Heart right ventricle (tissue), 16 donors: ENCODE data around the gene CA7. TPM values are rescaled to one million over a fixed set of nuclear protein-coding genes. Genes with fewer than 3 reads are reported as not detected.

Source experiments
- ATAC-seq, 8 donors: fragments of 200-7000 bp; cut with Tn5 transposase; one replicate each; pipeline ENCODE4 v1.9.1; 2020; ENCODE audit warnings: mild to moderate bottlenecking in 8 of 8, moderate library complexity in 8 of 8, moderate number of reproducible peaks in 1 of 8
- DNase-seq, 2 donors: peaks; one replicate each; pipeline ENCODE4 v3.0.0-alpha.2; 2020
- H3K27ac ChIP-seq, 10 donors: fragments of 200-600 bp; sonication (generic) in 2 of 10; one replicate each; pipeline versions ENCODE4 v1.5.0 to v1.8.0; 2020 to 2022; ENCODE audit warnings: mild to moderate bottlenecking in 3 of 10
- H3K27me3 ChIP-seq, 7 donors: fragments of 200-600 bp; one replicate each; pipeline ENCODE4 v1.8.0; 2021 to 2022; ENCODE audit warnings: mild to moderate bottlenecking in 2 of 7
- H3K36me3 ChIP-seq, 9 donors: fragments of 200-600 bp; sonication (generic) in 1 of 9; one replicate each; pipeline versions ENCODE4 v1.5.0 to v1.8.0; 2020 to 2022; ENCODE audit warnings: mild to moderate bottlenecking in 2 of 9
- H3K4me1 ChIP-seq, 9 donors: fragments of 200-600 bp; sonication (generic) in 1 of 9; one replicate each; pipeline versions ENCODE4 v1.5.0 to v1.8.0; 2020 to 2022; ENCODE audit warnings: mild to moderate bottlenecking in 4 of 9
- H3K4me3 ChIP-seq, 10 donors: fragments of 200-600 bp; sonication (generic) in 2 of 10; one replicate each; pipeline versions ENCODE4 v1.5.0 to v1.8.0; 2020 to 2022; ENCODE audit warnings: mild to moderate bottlenecking in 7 of 10, moderate library complexity in 2 of 10
- H3K9me3 ChIP-seq, 11 donors: fragments of 200-600 bp in 10 of 11; sonication (generic) in 2 of 11; one replicate each; pipeline versions ENCODE4 v1.5.0 to v1.8.0; 2013 to 2022; ENCODE audit warnings: mild to moderate bottlenecking in 2 of 11, control low read depth in 1 of 11, moderate library complexity in 1 of 11
- WGBS, 2 donors: extraction: QIAGEN DNeasy Blood & Tissue Kit; methylation state at CpG; one replicate each; pipeline ENCODE4 v1.1.7; 2013; ENCODE audit warnings: inconsistent platforms in 1 of 2; 5-methylcytosine and 5-hydroxymethylcytosine counted together
- intact Hi-C, 10 donors: fragments of 100-400 bp; cut with DNase I; formaldehyde crosslinking; loops; one replicate each; pipeline versions ENCODE4 v1.11.1 to v1.14.2; 2022
- polyA plus RNA-seq, 2 donors: library from polyadenylated mRNA; stranded (reverse); fragments of 200-250 nt; gene quantifications; one replicate each; pipeline ENCODE4 v1.2.3, GENCODE V29; 2013
- total RNA-seq, 10 donors: library from RNA; stranded (reverse); fragmentation: NEBNext Ultra II Directional in 3 of 10; extraction: Animal tissue kit (Norgen Biotek cat#: 25700) in 3 of 10; gene quantifications; one replicate each; pipeline versions ENCODE4 v1.2.1 to v1.2.4, GENCODE V29; 2021 to 2023
- TF ChIP-seq, protein P1 (sequence below), 9 donors: fragments of 200-600 bp; sonication (generic) in 2 of 9; IDR thresholded peaks; one replicate each; pipeline versions ENCODE4 v1.5.0 to v1.8.0; 2021 to 2022; ENCODE audit warnings: antibody characterized with exemption in 9 of 9, mild to moderate bottlenecking in 5 of 9, moderate library complexity in 1 of 9
- donor health status: Arrhythmogenic right ventricular cardiomyopathy.
- donor health status: ischemic (EF 13 %, LVEDD 7.1; RV severe dilation, severe dysfunction).
- donor health status: healthy with polysubstance abuse.
- donor health status: DM: no; HTN: yes; CAD: no.
- donor health status: DM: no; HTN: no; CAD: no.
- donor health status: ischemic (EF 25% LVEDD 6.9; RV normal size, moderate dysfunction).
- donor health status: ischemic (EF 25% LVEDD 5.7; RV mildly dilated, moderate dysfunction).
- donor health status: healthy.
- donor health status: DM: yes; HTN: yes; CAD: no.
- donor health status: Ischemic cardiomyopathy.
- donor health status: ischemic (EF 35%, LVEDD 5.7; RV mildly dilated, moderate dysfunction).
- donor health status: nonischemic (EF 11% LVEDD 7.7; RV severe dilation, severe dysfunction).
- donor health status: DM: yes; HTN: yes; CAD: no.
- donor health status: PGD.
- donor health status: ischemic (EF 29% LVEDD 5.4; RV normal size, mild dysfunction).
- donor health status: nonischemic (EF 23%, LVEDD 6.1; RV moderate dilation, normal function).

CA7 gene
- total and polyA plus RNA-seq, 12 donors, result not detected

GRCh38 chr16:66888647-66889615, 44.7 kb downstream of the CA7 start:
- intact Hi-C loops, result no loop called here
- 95% methylated on average over 6 of the region's 6 CpGs for WGBS, 2 donors
- TF ChIP-seq, protein P1, sequence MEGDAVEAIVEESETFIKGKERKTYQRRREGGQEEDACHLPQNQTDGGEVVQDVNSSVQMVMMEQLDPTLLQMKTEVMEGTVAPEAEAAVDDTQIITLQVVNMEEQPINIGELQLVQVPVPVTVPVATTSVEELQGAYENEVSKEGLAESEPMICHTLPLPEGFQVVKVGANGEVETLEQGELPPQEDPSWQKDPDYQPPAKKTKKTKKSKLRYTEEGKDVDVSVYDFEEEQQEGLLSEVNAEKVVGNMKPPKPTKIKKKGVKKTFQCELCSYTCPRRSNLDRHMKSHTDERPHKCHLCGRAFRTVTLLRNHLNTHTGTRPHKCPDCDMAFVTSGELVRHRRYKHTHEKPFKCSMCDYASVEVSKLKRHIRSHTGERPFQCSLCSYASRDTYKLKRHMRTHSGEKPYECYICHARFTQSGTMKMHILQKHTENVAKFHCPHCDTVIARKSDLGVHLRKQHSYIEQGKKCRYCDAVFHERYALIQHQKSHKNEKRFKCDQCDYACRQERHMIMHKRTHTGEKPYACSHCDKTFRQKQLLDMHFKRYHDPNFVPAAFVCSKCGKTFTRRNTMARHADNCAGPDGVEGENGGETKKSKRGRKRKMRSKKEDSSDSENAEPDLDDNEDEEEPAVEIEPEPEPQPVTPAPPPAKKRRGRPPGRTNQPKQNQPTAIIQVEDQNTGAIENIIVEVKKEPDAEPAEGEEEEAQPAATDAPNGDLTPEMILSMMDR (IDR thresholded peaks at IDR 0.05), result no peak
- H3K9me3 ChIP-seq, result no peaks in the 10 kb centered on the region
- no peaks in the 10 kb centered on the region for H3K4me1 ChIP-seq
- H3K4me3 ChIP-seq, result no peak overlapping the region
- H3K27ac ChIP-seq, result no peak overlapping the region
- H3K36me3 ChIP-seq, result peaks cover 0 to 44% (median 13%) of the 10 kb centered on the region in 9 donors
- H3K27me3 ChIP-seq, result no peaks in the 10 kb centered on the region
- ATAC-seq (no peak), DNase-seq (no peak)

DNA sequence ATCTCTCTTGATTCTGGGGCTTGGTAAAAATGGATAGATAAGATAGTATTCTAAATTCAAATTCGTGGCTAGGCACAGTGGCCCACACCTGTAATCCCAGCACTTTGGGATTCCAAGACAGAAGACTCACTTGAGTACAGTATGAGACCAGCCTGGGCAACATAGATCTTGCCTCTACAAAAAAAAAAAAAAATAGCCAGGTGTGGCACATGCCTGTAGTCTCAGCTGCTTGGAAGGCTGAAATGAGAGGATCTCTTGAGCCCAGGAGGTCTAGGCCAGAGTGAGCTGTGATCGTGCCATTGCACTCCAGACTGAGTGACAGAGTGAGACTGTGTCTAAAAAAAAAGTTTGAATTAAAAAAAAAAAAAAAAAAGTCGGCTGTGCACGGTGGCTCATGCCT, 45.4 kb downstream of the CA7 start:
- intact Hi-C loops, result loop anchor here in 1 of 10 donors (10.0 kb wide), 1 partner anchor 65 kb away; no protein-coding TSS in a partner anchor
- Histone ChIP-seq H3K27ac (no peak overlapping the region), H3K4me3 (no peak overlapping the region), H3K36me3 (peaks cover 0 to 37% (median 13%) of the 10 kb centered on the region in 9 donors), H3K27me3 (no peaks in the 10 kb centered on the region), H3K9me3 (no peaks in the 10 kb centered on the region), H3K4me1 (no peaks in the 10 kb centered on the region)
- no peak for ATAC-seq
- DNase-seq, result no peak
- WGBS, 2 donors, result 45 to 54% methylated on average over 4 of the region's 4 CpGs
- TF ChIP-seq, protein P1 (IDR thresholded peaks at IDR 0.05), result no peak

DNA sequence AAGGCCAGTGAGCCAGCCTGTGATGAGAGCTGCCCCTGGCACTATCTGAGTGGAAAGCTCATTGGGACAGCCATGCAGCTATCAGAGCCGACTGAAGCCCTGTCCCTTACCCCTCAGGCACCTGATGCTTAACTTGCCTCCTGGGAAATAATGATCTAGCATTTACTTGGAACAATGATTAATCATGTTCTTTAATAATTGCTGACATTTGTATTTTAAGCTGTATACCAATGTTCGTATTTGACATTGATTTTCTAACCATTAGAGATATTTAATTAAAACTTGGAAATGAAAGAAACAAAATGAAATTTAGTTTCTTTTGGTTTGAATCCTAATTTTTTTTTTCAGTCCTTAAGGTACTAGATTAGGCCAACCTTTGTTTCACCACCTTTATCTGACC, 46.6 kb downstream of the CA7 start:
- intact Hi-C loops, result loop anchor here in 1 of 10 donors (10.0 kb wide), 1 partner anchor 64 kb away; no protein-coding TSS in a partner anchor
- H3K36me3 ChIP-seq, result peaks cover 0 to 25% (median 4%) of the 10 kb centered on the region in 9 donors
- no peaks in the 10 kb centered on the region for H3K27me3 ChIP-seq
- no peak overlapping the region for H3K27ac ChIP-seq
- ATAC-seq (no peak), DNase-seq (no peak)
- 72 to 79% methylated on average over 2 of the region's 2 CpGs for WGBS, 2 donors
- no peaks in the 10 kb centered on the region for H3K9me3 ChIP-seq
- peaks cover 0 to 10% (median 0%) of the 10 kb centered on the region in 9 donors for H3K4me1 ChIP-seq
- H3K4me3 ChIP-seq, result no peak overlapping the region
- TF ChIP-seq, protein P1 (IDR thresholded peaks at IDR 0.05), result no peak

GRCh38 chr16:66891360-66891759, 47.1 kb downstream of the CA7 start:
- H3K27me3 ChIP-seq, result no peaks in the 10 kb centered on the region
- DNase-seq, result no peak
- intact Hi-C loops, result loop anchor here in 1 of 10 donors (10.0 kb wide), 1 partner anchor 63 kb away; no protein-coding TSS in a partner anchor

More at GRCh38 chr16:66891360-66891759, 47.1 kb downstream of the CA7 start:
- TF ChIP-seq, protein P1 (IDR thresholded peaks at IDR 0.05), result no peak
- Histone ChIP-seq H3K4me3 (no peak overlapping the region), H3K4me1 (peaks cover 0 to 13% (median 0%) of the 10 kb centered on the region in 9 donors), H3K36me3 (peaks cover 0 to 20% (median 1%) of the 10 kb centered on the region in 9 donors), H3K27ac (no peak overlapping the region), H3K9me3 (no peaks in the 10 kb centered on the region)
- no peak for ATAC-seq
- 91 to 97% methylated on average over 4 of the region's 4 CpGs for WGBS, 2 donors
